Measurements from ENCODE around the gene UGT1A10. TPM values are rescaled to one million over a fixed set of nuclear protein-coding genes. Genes with fewer than 3 reads are reported as not detected.

Gene UGT1A10
- total RNA-seq, 1 donor from 2014 or later = not detected

Other genes with a start within 250 kb of the UGT1A10 start
- 61.0 TPM for gene USP40, start 69.7 kb upstream of the UGT1A10 start, total RNA-seq
- gene UGT1A8, start 18.8 kb upstream of the UGT1A10 start, total RNA-seq = not detected
- not detected for gene UGT1A9, start 35.5 kb downstream of the UGT1A10 start, total RNA-seq
- gene UGT1A7, start 45.5 kb downstream of the UGT1A10 start, total RNA-seq = not detected
- gene UGT1A6, start 56.4 kb downstream of the UGT1A10 start, total RNA-seq = not detected
- not detected for gene UGT1A5, start 76.5 kb downstream of the UGT1A10 start, total RNA-seq
- not detected for gene UGT1A4, start 82.3 kb downstream of the UGT1A10 start, total RNA-seq
- gene UGT1A3, start 92.6 kb downstream of the UGT1A10 start, total RNA-seq = not detected
- not detected for gene UGT1A1, start 123.8 kb downstream of the UGT1A10 start, total RNA-seq
- gene MROH2A, start 141.9 kb downstream of the UGT1A10 start, total RNA-seq = not detected
- 0.71 TPM for gene HJURP, start 218.1 kb downstream of the UGT1A10 start, total RNA-seq

All from sciatic nerve (tissue), 1 donor.